Gastrocnemius medialis (tissue), 4 donors: ENCODE results near the gene BRMS1. TPM values are rescaled to one million over a fixed set of nuclear protein-coding genes. Genes with fewer than 3 reads are reported as not detected.

Experiments used
- ATAC-seq, 2 donors: fragments of 150-250 bp; one replicate each; pipeline ENCODE4 v1.9.1; 2016
- DNase-seq, 2 donors: peaks; one replicate each; pipeline ENCODE4 v3.0.0-alpha.2; 2019
- H3K27ac ChIP-seq, 4 donors: fragments of 200-600 bp; sonication (generic); 1 replicate in 1 of 4; 2 replicates in 3 of 4; pipeline ENCODE4 v1.5.1; 2016 to 2018; ENCODE audit warnings: mild to moderate bottlenecking in 2 of 4, moderate library complexity in 1 of 4
- H3K27me3 ChIP-seq, 3 donors: fragments of 200-600 bp; sonication (generic) in 2 of 3; 1 replicate in 1 of 3; 2 replicates in 2 of 3; pipeline versions ENCODE4 v1.5.1 to v1.6.0; 2016 to 2019; ENCODE audit warnings: mild to moderate bottlenecking in 1 of 3, moderate library complexity in 1 of 3
- H3K36me3 ChIP-seq, 2 donors: fragments of 200-600 bp; sonication (generic) in 1 of 2; one replicate each; pipeline ENCODE4 v1.5.1; 2017 to 2018
- H3K4me1 ChIP-seq, 2 donors: fragments of 200-600 bp; sonication (generic) in 1 of 2; one replicate each; pipeline ENCODE4 v1.5.1; 2016 to 2017; ENCODE audit warnings: mild to moderate bottlenecking in 2 of 2
- H3K4me3 ChIP-seq, 4 donors: fragments of 200-600 bp; sonication (generic) in 3 of 4; 1 replicate in 1 of 4; 2 replicates in 3 of 4; pipeline ENCODE4 v1.5.1; 2016 to 2019; ENCODE audit warnings: mild to moderate bottlenecking in 2 of 4
- H3K9me3 ChIP-seq, 3 donors: fragments of 200-600 bp; sonication (generic) in 2 of 3; 1 replicate in 1 of 3; 2 replicates in 2 of 3; pipeline ENCODE4 v1.5.1; 2016 to 2019
- CTCF ChIP-seq, 5 experiments: fragments of 450-650 bp in 3 of 5; fragments of 200-600 bp in 2 of 5; sonication (generic) in 2 of 5; IDR thresholded peaks in 4 of 5; conservative IDR thresholded peaks in 1 of 5; 1 replicate in 4 of 5; 2 replicates in 1 of 5; pipeline ENCODE4 v1.5.1; 2016 to 2019; ENCODE audit warnings: antibody characterized with exemption in 5 of 5, mild to moderate bottlenecking in 3 of 5, moderate library complexity in 3 of 5
- POLR2A ChIP-seq, 2 donors: fragments of 450-650 bp; IDR thresholded peaks; one replicate each; pipeline ENCODE4 v1.6.1; 2017; ENCODE audit warnings: antibody characterized with exemption in 2 of 2, mild to moderate bottlenecking in 2 of 2, moderate library complexity in 2 of 2
- in situ Hi-C, 4 donors: fragments of 200-750 bp; cut with MboI; loops; one replicate each; pipeline versions ENCODE4 v1.15.0 to v1.8.0; 2017; ENCODE audit warnings: low sequenced_read_pairs in 4 of 4
- intact Hi-C: fragments of 100-400 bp; cut with DNase I; formaldehyde crosslinking; loops from one replicate; pipeline ENCODE4 v1.15.1; 2023; ENCODE audit warnings: low total_unique reads
- total RNA-seq, 4 donors: library from RNA; depleted of rRNA; stranded (reverse); fragments of >200 nt; gene quantifications; one replicate each; pipeline versions ENCODE4 v1.1.0 to v1.2.3, GENCODE V29; 2016

Gene BRMS1
- total RNA-seq, 4 donors from 2014 or later: 40.1 to 73.5 (median 64.8) TPM

GRCh38 chr11:66337103-66337899 is 7.6 kb downstream of the BRMS1 start:
- DNase-seq: no peak
- Histone ChIP-seq H3K4me3 (no peak overlapping the region), H3K36me3 (peaks cover 0 to 36% of the 10 kb centered on the region in 2 donors), H3K9me3 (no peaks in the 10 kb centered on the region), H3K27ac (peak overlapping the region; percentile 74 to 79 (median 76)), H3K27me3 (no peaks in the 10 kb centered on the region), H3K4me1 (peaks cover 25 to 26% of the 10 kb centered on the region in 2 donors)
- intact Hi-C loops: loop anchor here (5.0 kb wide), 1 partner anchor 70 kb away; the partner anchor contains the start of gene RAB1B
- TF ChIP-seq CTCF (IDR thresholded peaks at IDR 0.05 in 4 of 5, conservative IDR thresholded peaks at IDR 0.05 in 1 of 5): no peak
- no peak for TF ChIP-seq POLR2A (IDR thresholded peaks at IDR 0.05)
- ATAC-seq: no peak
- in situ Hi-C loops: no loop called here

- DNase-seq: peak; percentile 42 to 70
- in situ Hi-C loops: no loop called here
- H3K9me3 ChIP-seq: no peaks in the 10 kb centered on the region
- H3K27me3 ChIP-seq: no peaks in the 10 kb centered on the region
- ATAC-seq: peak; percentile 78 to 84
- peak within 1 kb of the TSS; percentile 57 to 65 (median 60) for H3K4me3 ChIP-seq
- peaks cover 0 to 32% of the 10 kb centered on the region in 2 donors for H3K36me3 ChIP-seq
- intact Hi-C loops: loop anchor here (5.0 kb wide), 1 partner anchor 69 kb away; the partner anchor contains the start of gene RAB1B
- peaks cover 25 to 26% of the 10 kb centered on the region in 2 donors for H3K4me1 ChIP-seq
- H3K27ac ChIP-seq: peak within 1 kb of the TSS; percentile 74 to 79 (median 76)
- TF ChIP-seq POLR2A (IDR thresholded peaks at IDR 0.05): peak; percentile 13 to 40
- TF ChIP-seq CTCF (IDR thresholded peaks at IDR 0.05 in 4 of 5, conservative IDR thresholded peaks at IDR 0.05 in 1 of 5): peak; percentile 27 to 55 (median 48)
These were observed 8.4 kb downstream of the BRMS1 start, which contains the start of gene RIN1 for GRCh38 chr11:66336234-66337102. TSS of gene RIN1 (minus strand) at chr11:66336434. CDS start at chr11:66336402, 32 bp downstream.

- TF ChIP-seq CTCF (IDR thresholded peaks at IDR 0.05 in 4 of 5, conservative IDR thresholded peaks at IDR 0.05 in 1 of 5): no peak
- intact Hi-C loops (loop anchor here (5.0 kb wide), 1 partner anchor 68 kb away; the partner anchor contains the start of gene RAB1B), in situ Hi-C loops (no loop called here)
- H3K4me1 ChIP-seq: peaks cover 25 to 26% of the 10 kb centered on the region in 2 donors
- peaks cover 0 to 25% of the 10 kb centered on the region in 2 donors for H3K36me3 ChIP-seq
- DNase-seq (peak in 1 of 2 donors; percentile 63), ATAC-seq (peak; percentile 21 to 52)
- peak overlapping the region; percentile 74 to 79 (median 76) for H3K27ac ChIP-seq
- H3K4me3 ChIP-seq: peak overlapping the region; percentile 57 to 65 (median 60)
- H3K9me3 ChIP-seq: no peaks in the 10 kb centered on the region
- H3K27me3 ChIP-seq: no peaks in the 10 kb centered on the region
These were observed 9.2 kb downstream of the BRMS1 start for GRCh38 chr11:66335531-66336233.
